Suprapubic skin (tissue), 4 donors: ENCODE results near the gene KIRREL3. TPM values are rescaled to one million over a fixed set of nuclear protein-coding genes. Genes with fewer than 3 reads are reported as not detected.

ENCODE experiments used
- DNase-seq, 2 donors: peaks; one replicate each; pipeline ENCODE4 v3.0.0-alpha.2; 2019; ENCODE audit warnings: low spot score in 2 of 2
- H3K27ac ChIP-seq: fragments of 200-600 bp; sonication (generic); one replicate; pipeline ENCODE4 v1.5.1; 2019
- H3K27me3 ChIP-seq: fragments of 200-600 bp; sonication (generic); one replicate; pipeline ENCODE4 v1.5.1; 2019
- H3K36me3 ChIP-seq: fragments of 200-600 bp; sonication (generic); one replicate; pipeline ENCODE4 v1.5.1; 2019
- H3K4me1 ChIP-seq: fragments of 200-600 bp; sonication (generic); one replicate; pipeline ENCODE4 v1.5.1; 2019
- H3K4me3 ChIP-seq: fragments of 200-600 bp; sonication (generic); one replicate; pipeline ENCODE4 v1.5.1; 2019; ENCODE audit warnings: mild to moderate bottlenecking
- H3K9me3 ChIP-seq: fragments of 200-600 bp; sonication (generic); one replicate; pipeline ENCODE4 v1.5.1; 2019
- EP300 ChIP-seq: sonication (generic); formaldehyde crosslinking; IDR thresholded peaks from one replicate; pipeline ENCODE4 v1.6.1; 2017; ENCODE audit warnings: antibody characterized with exemption
- POLR2A ChIP-seq, 2 donors: fragments of 450-650 bp; IDR thresholded peaks; one replicate each; pipeline ENCODE4 v1.6.1; 2017; ENCODE audit warnings: antibody characterized with exemption in 2 of 2, mild to moderate bottlenecking in 2 of 2, moderate library complexity in 2 of 2
- POLR2AphosphoS5 ChIP-seq, 3 donors: sonication (generic); formaldehyde crosslinking; IDR thresholded peaks; one replicate each; pipeline ENCODE4 v1.6.1; 2017; ENCODE audit warnings: antibody characterized with exemption in 3 of 3
- WGBS: methylation state at CpG from one replicate; pipeline ENCODE4 v1.1.5; 2018; 5-methylcytosine and 5-hydroxymethylcytosine counted together
- total RNA-seq, 4 donors: library from RNA; depleted of rRNA; stranded (reverse); fragments of >200 nt; gene quantifications; one replicate each; pipeline ENCODE4 v1.1.0, GENCODE V29; 2016
- TF ChIP-seq, protein P1 (sequence below), 2 donors: fragments of 200-600 bp in 1 of 2; fragments of 450-650 bp in 1 of 2; sonication (generic) in 1 of 2; IDR thresholded peaks; one replicate each; pipeline ENCODE4 v1.5.1; 2016 to 2019; ENCODE audit warnings: antibody characterized with exemption in 2 of 2, mild to moderate bottlenecking in 1 of 2, moderate library complexity in 1 of 2

The KIRREL3 gene
- total RNA-seq, 4 donors from 2014 or later = 0.17 TPM; not detected in 3

DNA sequence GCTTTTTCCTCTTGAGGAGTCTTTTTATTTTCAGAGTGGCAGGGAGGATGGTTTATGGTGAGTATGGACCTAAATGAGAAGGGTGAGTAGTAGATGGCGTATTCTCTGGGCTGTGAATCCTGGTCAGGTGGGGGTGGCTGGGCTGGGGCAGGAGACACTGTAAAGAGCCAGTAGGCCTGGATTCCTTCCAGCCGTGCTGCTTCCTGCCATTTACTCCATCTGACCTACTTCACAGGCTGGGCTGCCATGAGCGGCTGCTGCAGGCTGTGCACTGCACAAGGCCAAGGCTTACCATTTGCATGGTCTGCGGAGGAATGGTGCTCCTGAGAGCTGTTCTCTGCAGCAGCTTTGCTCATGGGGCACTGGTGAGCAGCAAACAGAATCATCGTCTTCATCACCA is 297.6 kb downstream of the KIRREL3 start:
- DNase-seq = no peak
- no peaks in the 10 kb centered on the region for H3K9me3 ChIP-seq
- H3K27me3 ChIP-seq = no peaks in the 10 kb centered on the region
- WGBS = 78% methylated on average over 5 of the region's 5 CpGs
- H3K4me3 ChIP-seq = no peak overlapping the region
- TF ChIP-seq EP300 (no peak), POLR2AphosphoS5 (IDR thresholded peaks at IDR 0.05) (no peak), POLR2A (IDR thresholded peaks at IDR 0.05) (no peak)
- TF ChIP-seq, protein P1, sequence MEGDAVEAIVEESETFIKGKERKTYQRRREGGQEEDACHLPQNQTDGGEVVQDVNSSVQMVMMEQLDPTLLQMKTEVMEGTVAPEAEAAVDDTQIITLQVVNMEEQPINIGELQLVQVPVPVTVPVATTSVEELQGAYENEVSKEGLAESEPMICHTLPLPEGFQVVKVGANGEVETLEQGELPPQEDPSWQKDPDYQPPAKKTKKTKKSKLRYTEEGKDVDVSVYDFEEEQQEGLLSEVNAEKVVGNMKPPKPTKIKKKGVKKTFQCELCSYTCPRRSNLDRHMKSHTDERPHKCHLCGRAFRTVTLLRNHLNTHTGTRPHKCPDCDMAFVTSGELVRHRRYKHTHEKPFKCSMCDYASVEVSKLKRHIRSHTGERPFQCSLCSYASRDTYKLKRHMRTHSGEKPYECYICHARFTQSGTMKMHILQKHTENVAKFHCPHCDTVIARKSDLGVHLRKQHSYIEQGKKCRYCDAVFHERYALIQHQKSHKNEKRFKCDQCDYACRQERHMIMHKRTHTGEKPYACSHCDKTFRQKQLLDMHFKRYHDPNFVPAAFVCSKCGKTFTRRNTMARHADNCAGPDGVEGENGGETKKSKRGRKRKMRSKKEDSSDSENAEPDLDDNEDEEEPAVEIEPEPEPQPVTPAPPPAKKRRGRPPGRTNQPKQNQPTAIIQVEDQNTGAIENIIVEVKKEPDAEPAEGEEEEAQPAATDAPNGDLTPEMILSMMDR (IDR thresholded peaks at IDR 0.05) = no peak
- H3K36me3 ChIP-seq = no peaks in the 10 kb centered on the region
- no peak overlapping the region for H3K27ac ChIP-seq
- H3K4me1 ChIP-seq = no peaks in the 10 kb centered on the region

DNA sequence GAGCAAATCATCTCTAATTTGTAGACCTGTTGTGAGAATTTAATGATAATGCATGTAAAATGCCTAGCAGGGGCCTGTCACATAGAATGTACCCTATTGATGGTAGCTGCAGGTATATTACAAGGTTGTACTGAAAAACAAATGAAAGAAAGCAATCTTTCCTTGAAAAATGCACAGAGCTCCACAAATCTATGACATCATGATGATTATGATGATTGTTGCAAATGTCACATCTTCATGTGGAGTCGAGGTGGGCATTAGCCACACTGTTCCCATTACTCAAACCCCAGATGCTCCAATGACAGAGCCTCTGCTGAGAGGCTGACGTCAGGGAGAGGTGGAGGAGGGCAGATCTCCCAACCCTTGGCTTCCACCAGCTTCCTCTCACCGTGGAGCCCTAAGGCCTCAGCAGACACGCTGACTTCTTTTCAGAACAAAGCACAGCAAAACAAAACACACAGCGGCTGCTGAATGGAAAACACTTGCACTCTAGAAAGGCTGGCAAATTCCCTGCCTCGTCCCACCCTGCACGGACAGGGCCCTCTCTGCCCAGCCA is 298.3 kb downstream of the KIRREL3 start:
- H3K36me3 ChIP-seq = no peaks in the 10 kb centered on the region
- no peak overlapping the region for H3K27ac ChIP-seq
- no peak for TF ChIP-seq POLR2AphosphoS5 (IDR thresholded peaks at IDR 0.05)
- no peak for TF ChIP-seq POLR2A (IDR thresholded peaks at IDR 0.05)
- TF ChIP-seq, protein P1 (IDR thresholded peaks at IDR 0.05) = no peak
- TF ChIP-seq EP300 = no peak
- H3K9me3 ChIP-seq = no peaks in the 10 kb centered on the region
- 64% methylated on average over 7 of the region's 7 CpGs for WGBS
- H3K4me3 ChIP-seq = no peak overlapping the region
- H3K27me3 ChIP-seq = no peaks in the 10 kb centered on the region
- no peaks in the 10 kb centered on the region for H3K4me1 ChIP-seq
- no peak for DNase-seq

DNA sequence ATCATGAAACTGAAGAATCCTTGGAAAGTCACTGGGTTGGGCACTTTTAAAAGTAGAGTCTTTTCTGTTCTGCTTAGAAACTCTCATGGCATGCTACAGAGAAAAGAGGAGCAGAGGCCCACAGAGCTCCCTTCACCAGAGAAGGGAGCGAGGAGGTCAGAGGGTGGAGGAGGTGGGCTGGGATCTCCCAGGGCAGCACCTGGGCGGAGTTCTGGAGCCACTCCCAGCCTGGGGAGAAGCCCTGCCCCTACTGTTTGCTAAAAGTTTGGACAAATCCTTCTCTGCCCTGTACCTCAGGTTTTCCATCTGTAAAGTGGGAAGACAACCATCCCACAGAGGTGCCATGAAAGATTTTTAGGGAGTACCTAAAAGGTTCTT is 299.1 kb downstream of the KIRREL3 start:
- H3K27me3 ChIP-seq = no peaks in the 10 kb centered on the region
- 82% methylated on average over 2 of the region's 2 CpGs for WGBS
- H3K27ac ChIP-seq = no peak overlapping the region
- H3K36me3 ChIP-seq = no peaks in the 10 kb centered on the region
- DNase-seq = no peak
- no peaks in the 10 kb centered on the region for H3K4me1 ChIP-seq
- no peak overlapping the region for H3K4me3 ChIP-seq
- H3K9me3 ChIP-seq = no peaks in the 10 kb centered on the region
- TF ChIP-seq, protein P1 (IDR thresholded peaks at IDR 0.05) = no peak

DNA sequence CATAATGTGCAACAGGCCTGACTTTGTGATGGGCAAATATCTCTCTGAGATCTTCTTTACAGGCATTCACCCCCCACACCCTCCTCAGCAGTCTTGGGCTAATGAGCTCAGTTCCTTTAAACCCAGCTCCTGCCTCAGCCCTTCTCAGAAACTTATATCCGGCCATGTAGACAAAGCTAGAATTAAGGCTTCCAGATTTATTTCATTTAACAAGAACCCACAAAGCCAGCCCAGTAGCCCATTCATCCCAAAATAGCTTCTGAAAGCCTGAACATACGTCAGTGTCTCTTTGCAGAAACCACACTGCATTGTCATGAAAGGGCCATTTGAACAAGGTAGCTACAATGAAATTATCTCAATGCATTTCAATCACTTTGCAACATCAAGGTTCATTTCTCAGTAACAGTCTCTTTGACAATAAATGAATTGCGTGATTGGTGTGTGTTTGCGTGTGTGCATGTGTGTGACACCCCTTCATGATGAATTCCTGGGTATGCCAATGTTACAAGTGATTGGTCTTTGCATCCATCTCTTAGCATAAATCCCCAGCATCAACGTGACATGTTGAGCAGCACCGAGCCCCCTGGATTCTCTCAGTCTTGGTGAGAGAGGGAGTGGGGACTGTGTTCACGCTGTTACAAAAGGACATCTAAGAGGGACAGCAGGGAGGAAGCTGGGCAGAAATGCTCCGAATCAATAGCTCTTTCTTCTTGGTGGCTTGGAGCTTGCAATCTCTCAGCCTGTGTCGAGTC is 299.6 kb downstream of the KIRREL3 start:
- Histone ChIP-seq H3K4me3 (no peak overlapping the region), H3K4me1 (no peaks in the 10 kb centered on the region), H3K36me3 (no peaks in the 10 kb centered on the region), H3K9me3 (no peaks in the 10 kb centered on the region), H3K27ac (no peak overlapping the region), H3K27me3 (no peaks in the 10 kb centered on the region)
- TF ChIP-seq EP300 = no peak
- TF ChIP-seq, protein P1 (IDR thresholded peaks at IDR 0.05) = no peak
- TF ChIP-seq POLR2AphosphoS5 (IDR thresholded peaks at IDR 0.05) = no peak
- no peak for TF ChIP-seq POLR2A (IDR thresholded peaks at IDR 0.05)
- WGBS = 85% methylated on average over 9 of the region's 9 CpGs
- DNase-seq = no peak

DNA sequence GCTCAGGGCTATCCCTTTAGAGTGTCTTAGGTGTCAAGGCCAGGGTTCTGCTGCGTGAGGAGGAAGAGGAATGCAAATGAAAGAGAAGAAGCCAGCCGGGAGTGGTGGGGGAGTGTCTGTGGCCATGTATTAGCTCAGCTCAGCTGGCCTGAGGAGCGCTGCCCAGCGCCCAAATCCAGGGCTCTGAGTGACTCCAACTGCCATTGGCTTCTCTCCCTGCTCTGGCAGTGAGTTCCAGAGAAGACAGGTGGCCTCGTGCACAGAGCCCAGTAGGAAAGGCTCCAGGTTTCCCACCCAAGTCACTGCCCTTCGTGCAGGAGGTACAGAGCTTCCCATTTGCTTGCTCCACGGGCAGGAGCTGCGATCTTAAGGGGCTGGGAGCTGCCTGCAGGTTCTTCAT is 302.0 kb downstream of the KIRREL3 start:
- no peaks in the 10 kb centered on the region for H3K27me3 ChIP-seq
- no peak overlapping the region for H3K4me3 ChIP-seq
- DNase-seq = no peak
- TF ChIP-seq, protein P1 (IDR thresholded peaks at IDR 0.05) = no peak
- TF ChIP-seq POLR2A (IDR thresholded peaks at IDR 0.05) = no peak
- H3K9me3 ChIP-seq = no peaks in the 10 kb centered on the region
- 65% methylated on average over 8 of the region's 8 CpGs for WGBS
- no peaks in the 10 kb centered on the region for H3K4me1 ChIP-seq
- H3K36me3 ChIP-seq = no peaks in the 10 kb centered on the region
- H3K27ac ChIP-seq = no peak overlapping the region
